Prostate gland (tissue), 2 donors: ENCODE measurements around the gene NREP.

Experiments
- CTCF ChIP-seq, 4 experiments: fragments of 200-600 bp in 2 of 4; fragments of 450-650 bp in 2 of 4; sonication (generic) in 2 of 4; IDR thresholded peaks; 1 replicate in 3 of 4; 2 replicates in 1 of 4; pipeline ENCODE4 v1.5.1; 2016 to 2019; ENCODE audit warnings: antibody characterized with exemption in 4 of 4, mild to moderate bottlenecking in 2 of 4, moderate library complexity in 2 of 4
- POLR2A ChIP-seq: fragments of 450-650 bp; IDR thresholded peaks from one replicate; pipeline ENCODE4 v1.6.1; 2016; ENCODE audit warnings: antibody characterized with exemption, mild to moderate bottlenecking

GRCh38 chr5:111752426-111752965 lies 4.5 kb downstream of the NREP start:
- no peak for TF ChIP-seq POLR2A
- TF ChIP-seq CTCF (IDR thresholded peaks at IDR 0.05) = no peak
